Stimulated activated CD4-positive, alpha-beta T cell treated with anti-CD3 and anti-CD28 coated beads, Interleukin-4, amount 100 ng/mL, for 24 hours (primary cell): ENCODE data around the gene PIGP.
A peak's percentile ranks its signal among the peaks of the same experiment; 100 is the strongest.
"Not testable (repeated sequence)": the region's sequence is repeated elsewhere in the genome, so short reads cannot be mapped to it uniquely, and the experiment has no call there.

Experiments used
- DNase-seq: peaks from one replicate; pipeline ENCODE4 v3.0.0-alpha.2; 2020

PIGP gene

GRCh38 chr21:37075214-37075770, 2.4 kb upstream of the PIGP start:
- DNase-seq = no peak

- DNase-seq = no peak
These were observed 1.7 kb upstream of the PIGP start for GRCh38 chr21:37074546-37074945.

GRCh38 chr21:37074197-37074510, 1.3 kb upstream of the PIGP start:
- no peak for DNase-seq

- peak; percentile 63 for DNase-seq
These were observed 736 bp upstream of the PIGP start for GRCh38 chr21:37073417-37074196.

- peak; percentile 73 for DNase-seq
These were observed 440 bp downstream of the PIGP start for GRCh38 chr21:37072274-37072987.

GRCh38 chr21:37071561-37072273, 1.2 kb downstream of the PIGP start:
- DNase-seq = no peak

GRCh38 chr21:37065561-37066177, 7.2 kb downstream of the PIGP start:
- no peak for DNase-seq

GRCh38 chr21:37064841-37065240, 8.0 kb downstream of the PIGP start:
- no peak for DNase-seq

GRCh38 chr21:37063433-37063832, 9.4 kb downstream of the PIGP start:
- DNase-seq = no peak

- DNase-seq = no peak
These were observed 10.3 kb downstream of the PIGP start for GRCh38 chr21:37062593-37062935.

GRCh38 chr21:37061926-37062592, 10.8 kb downstream of the PIGP start:
- DNase-seq = no peak

- DNase-seq = peak; percentile 5
These were observed 12.6 kb downstream of the PIGP start for GRCh38 chr21:37060296-37060695.

- DNase-seq = no peak
These were observed 13.7 kb downstream of the PIGP start for GRCh38 chr21:37059181-37059580.

GRCh38 chr21:37058261-37058660, 14.6 kb downstream of the PIGP start:
- no peak for DNase-seq

- no peak for DNase-seq
These were observed 15.3 kb downstream of the PIGP start for GRCh38 chr21:37057614-37058013.

GRCh38 chr21:37055271-37055855, 17.5 kb downstream of the PIGP start:
- no peak for DNase-seq

GRCh38 chr21:37049741-37050140, 23.1 kb downstream of the PIGP start:
- not testable (repeated sequence) for DNase-seq

- DNase-seq = no peak
These were observed 25.8 kb downstream of the PIGP start for GRCh38 chr21:37047079-37047478.

GRCh38 chr21:37045556-37045955, 27.3 kb downstream of the PIGP start:
- no peak for DNase-seq

- DNase-seq = no peak
These were observed 27.7 kb downstream of the PIGP start for GRCh38 chr21:37045149-37045548.

- DNase-seq = no peak
These were observed 28.2 kb downstream of the PIGP start for GRCh38 chr21:37044643-37045042.

GRCh38 chr21:37043818-37044217, 29.1 kb downstream of the PIGP start:
- no peak for DNase-seq
